ENCODE measurements around the gene SYTL2.
"Not testable (repeated sequence)": the region's sequence is repeated elsewhere in the genome, so short reads cannot be mapped to it uniquely, and the experiment has no call there.

Gene SYTL2

DNA sequence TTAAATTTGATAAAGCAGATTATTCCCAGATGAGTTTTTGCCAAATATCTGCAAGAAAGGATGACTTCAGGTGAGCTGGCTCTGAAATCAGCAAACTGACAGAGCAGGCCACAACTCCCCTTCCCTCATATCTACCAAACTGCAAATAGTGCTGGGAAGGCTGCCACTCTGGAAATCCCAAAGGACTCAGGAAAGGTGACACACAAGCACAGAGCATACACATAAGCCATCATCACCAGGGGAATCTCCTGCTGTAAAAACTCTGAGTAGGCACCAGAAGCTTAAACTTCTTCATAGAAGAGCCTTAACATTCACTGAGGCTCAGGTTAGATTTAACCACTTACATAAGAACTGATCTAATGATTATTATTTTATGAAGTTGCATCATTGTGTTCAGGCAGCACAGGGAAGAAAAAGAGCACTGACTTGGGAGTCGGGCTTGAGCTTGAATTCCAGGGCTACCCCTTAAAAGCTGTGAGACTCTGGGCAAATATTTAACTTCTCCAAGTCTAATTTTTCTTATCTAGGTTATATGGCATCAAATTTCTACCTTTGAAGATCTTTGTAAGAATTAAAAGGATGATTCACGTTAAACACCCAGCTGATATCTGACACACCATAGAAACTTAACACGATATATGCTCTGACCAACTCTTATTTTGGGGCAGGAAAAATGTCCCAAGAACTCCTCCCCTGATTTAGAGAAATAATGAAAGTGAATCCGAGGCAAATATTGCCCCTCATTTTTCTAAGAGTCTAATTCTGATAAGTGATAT lies 15.0 kb downstream of the SYTL2 start:
- DNase-seq (ENCODE audit: low spot score), result no peak

DNA sequence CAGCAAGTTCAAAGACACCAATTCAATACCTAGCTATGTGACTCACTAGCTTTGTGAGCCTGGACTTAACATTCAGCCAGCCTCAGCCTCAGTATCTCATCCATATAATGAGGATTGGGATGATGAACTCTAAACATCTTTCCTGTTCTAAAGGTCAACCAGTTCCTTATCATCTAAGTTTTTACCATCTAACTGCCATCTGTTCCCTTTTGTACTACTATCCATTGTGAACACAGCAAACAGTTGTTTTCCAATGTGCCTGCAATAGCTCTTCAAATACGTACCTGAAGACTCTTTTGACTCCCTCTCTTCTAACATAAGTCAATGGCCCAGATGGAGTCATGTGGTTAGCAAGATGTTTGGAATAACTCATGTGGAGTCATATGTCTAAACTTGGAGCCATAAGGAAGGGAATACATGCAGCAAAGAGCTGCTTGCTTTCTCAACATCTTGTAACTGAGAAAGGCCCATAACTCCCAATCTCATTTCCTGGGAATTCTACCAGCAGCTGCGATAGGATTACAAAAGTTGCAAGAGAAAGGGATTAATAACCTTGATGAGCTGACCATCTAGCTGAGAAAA lies 19.4 kb downstream of the SYTL2 start:
- no peak for DNase-seq (ENCODE audit: low spot score)

DNA sequence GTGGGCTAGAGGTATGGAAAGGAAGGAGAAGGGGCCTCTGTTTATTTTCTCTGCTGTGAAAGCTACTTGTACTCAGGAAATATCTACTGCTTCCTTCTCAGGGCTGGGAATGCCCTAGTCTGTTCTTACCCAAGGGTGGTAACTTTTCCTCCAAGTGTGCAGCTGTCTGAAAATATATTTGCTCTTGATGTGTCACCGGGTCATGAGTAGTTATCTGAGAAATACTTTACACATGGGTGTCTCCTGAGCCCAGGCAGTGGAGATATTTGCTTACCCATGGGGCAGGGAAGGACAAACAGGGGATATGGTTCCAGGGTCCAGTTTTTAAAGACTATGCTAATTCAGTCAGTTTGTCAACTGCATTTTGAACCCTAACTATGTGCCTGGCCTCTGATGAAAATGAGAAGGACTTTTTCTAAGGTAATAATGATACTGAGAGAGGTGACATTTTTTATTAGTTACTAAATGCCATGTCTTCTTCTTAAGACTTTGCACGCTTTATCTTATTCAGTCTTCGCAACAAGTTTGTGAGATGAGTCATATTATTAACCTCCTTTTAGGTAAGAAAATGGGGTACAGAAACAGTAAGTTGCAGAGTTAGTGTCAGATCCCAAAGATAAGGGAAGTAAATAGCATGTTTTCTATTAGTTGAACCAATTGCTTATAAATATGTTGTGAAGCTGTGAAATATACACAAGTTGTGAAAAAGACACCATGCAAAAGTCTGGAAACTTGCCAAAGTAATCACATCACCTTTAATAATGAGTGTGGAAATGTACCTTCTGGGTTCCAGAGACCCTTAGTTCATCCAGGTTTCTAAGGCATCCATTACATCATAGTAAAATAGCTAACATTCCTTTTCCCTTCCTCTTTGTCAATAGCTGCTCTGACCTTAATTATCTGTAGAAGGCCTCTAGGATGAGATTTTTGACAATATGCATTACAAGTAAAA lies 22.9 kb downstream of the SYTL2 start:
- DNase-seq (ENCODE audit: low spot score), result no peak

DNA sequence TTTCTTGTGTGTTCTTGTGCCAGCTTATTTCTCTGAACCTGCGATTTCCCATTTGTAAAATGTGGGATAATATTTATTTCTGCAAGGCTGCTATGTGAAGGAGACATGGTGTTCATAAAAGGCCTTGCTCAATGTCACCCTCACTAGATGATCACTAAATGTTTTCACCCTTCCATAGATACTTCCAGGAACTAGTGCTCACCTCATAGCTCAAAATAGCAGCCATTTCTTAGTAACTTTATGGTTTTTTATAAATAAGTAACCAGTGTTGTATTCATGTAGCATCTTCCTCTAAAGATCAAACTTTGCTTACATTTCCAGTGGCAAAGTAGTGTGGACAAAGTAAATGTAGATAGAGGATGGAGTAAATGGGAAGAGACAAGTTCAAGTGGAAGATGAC lies 23.8 kb downstream of the SYTL2 start:
- DNase-seq (ENCODE audit: low spot score), result no peak

DNA sequence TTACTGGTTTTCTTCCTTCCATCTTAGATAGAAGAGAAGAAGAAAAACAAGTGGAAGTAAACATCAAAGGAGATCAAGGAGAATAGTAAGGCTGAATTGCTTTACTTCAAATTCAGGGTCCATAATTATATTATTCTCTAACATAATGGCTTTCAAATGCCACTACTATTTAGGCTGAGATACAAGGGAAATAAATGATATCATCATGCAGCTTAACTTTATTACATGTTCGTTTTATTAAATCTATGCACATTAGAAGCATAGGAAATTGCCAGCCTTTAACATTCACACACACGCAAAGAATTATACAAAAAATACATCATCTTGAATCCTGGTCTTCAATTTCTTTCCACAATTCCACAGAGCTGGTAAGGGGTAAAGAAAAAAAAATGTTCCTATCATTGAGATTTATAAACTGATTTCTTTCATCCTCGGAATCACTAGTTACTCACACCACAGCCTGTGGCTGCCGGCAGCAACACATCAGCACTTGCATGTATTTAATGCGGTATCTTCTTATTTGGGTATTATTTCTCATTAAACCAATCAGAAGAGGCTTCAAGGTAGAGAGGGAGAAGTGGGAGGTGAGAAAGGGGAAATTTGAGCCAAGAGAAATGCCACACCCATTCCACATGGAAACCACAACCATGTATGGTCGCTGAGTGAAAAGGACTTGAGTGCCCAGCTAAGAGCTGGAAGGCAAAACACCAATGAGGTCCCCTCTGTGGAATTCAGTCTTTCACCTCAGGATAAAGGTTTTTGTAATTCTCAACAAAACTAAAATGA lies 26.3 kb downstream of the SYTL2 start:
- DNase-seq (ENCODE audit: low spot score), result no peak

DNA sequence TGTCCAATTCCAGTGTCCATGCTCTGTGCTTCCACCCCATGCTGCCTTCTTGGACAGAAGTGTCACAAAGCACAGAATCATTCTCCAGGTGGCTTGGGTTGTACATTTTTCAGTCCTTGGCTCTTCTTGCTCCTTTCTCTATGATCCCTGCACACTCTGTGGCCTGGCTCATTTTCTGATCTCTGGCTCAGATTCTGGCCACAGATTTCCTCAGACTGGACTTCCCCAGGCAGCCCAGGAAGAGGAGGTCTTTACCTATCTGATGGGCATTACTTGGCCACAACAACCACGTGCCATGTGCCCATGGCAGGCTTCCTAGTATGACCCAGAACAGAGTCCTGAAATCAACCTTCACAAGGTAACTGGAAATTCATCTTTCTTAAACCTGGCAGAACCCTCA lies 27.2 kb downstream of the SYTL2 start:
- no peak for DNase-seq (ENCODE audit: low spot score)

DNA sequence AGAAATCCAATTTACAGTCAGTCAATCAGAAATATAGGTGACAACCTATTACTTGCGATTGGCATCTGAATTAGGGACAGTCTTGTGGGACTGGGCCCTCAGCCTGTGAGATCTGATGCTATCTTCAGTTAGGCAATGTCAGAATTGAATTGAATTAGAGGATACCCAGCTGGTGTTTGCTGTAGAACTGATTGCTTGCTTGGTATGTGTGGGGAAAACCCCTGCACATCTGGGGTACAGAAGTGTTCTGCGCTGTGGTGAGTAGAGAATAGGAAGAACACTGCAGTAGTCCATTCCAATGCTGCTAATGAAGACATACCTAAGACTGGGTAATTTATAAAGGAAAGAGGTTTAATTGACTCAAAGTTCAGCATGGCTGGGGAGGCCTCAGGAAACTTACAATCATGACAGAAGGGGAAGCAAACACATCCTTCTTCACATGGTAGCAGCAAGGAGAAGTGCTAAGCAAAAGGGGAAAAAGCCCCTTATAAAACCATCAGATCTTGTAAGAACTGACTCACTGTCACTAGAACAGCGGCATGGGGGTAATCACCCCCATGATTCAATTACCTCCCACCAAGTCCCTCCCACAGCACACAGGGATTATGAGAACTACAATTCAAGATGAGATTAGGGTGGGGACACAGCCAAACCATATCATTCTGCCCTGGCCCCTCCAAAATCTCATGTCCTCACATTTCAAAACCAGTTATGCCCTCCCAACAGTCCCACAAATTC lies 30.0 kb downstream of the SYTL2 start:
- not testable (repeated sequence) for DNase-seq (ENCODE audit: low spot score)

DNA sequence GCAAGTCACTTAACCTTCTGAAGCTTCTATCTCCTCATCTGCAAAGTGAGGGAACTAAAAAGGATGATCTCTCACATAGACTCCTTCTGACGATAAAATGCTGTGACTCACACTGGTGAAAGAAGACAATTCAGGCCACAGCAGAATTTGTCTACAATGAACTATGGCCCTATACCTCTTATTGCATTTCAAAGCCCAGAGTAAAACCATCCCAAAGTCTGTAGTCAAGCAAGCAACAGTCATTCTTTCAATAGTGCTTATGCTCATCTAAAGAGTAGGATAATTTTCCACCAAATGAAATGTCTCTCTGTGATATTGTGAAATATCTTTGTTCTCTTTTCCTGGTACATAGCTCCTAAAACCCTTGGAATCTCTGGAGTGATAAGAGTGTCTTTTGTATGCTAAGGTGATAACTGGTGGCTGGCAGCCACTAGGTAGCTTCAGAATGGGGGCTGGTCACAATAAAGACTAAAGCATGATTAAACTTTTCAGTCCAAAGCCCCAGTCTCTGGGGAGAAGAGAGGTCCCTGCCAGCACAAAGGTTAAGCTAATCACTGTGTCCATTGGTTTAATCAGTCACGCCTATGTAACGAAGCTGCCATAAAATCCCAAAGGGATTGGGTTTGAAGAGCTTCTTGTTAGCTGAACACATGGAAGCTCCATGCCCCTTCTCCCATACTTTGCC lies 30.8 kb downstream of the SYTL2 start:
- DNase-seq (ENCODE audit: low spot score), result no peak

DNA sequence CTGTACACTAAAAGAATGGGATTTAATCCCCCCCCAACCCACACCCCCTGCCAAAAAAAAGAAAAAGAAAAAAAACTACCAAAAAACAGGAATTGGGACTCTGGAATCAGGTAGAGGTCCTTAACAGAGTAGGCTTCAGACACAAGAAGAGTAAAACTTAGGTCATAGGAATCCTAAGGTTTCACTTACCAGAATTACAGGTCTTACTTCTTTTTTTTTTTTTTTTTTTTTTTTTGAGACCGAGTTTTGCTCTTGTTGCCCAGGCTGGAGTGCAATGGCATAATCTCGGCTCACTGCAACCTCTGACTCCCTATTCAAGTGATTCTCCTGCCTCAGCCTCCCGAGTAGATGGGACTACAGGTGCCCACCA lies 33.4 kb downstream of the SYTL2 start:
- not testable (repeated sequence) for DNase-seq (ENCODE audit: low spot score)

DNA sequence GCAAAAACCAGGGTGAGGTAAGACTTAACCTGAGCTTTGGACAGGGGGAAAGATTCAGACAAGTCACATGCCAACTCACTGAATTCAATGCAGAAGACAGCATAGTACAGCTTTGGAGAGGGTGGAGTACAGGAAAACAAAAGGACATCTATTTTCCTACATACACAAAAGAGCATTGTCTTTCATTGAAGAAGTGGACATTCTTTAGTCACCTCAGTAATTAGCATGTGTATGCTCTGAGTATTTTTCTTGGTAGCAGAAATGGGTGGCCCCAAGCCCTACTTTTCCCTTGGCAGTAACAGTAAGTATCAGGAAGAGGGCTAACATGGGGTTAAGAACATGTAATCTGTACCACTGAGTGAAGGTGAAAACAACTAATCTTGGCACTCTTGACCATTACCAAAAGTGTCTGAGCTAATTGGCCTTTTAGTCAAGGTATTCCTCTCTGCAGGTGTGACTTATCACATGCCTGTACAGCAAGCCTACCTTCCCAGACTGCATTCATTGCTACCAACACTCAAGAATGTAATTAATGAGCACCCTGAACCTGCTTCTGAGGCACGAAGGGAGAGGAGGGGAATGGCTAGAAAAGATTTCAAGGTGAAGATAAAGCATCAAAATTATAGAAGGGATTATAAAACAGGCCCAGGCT lies 33.9 kb downstream of the SYTL2 start:
- DNase-seq (ENCODE audit: low spot score), result peak; percentile 95

DNA sequence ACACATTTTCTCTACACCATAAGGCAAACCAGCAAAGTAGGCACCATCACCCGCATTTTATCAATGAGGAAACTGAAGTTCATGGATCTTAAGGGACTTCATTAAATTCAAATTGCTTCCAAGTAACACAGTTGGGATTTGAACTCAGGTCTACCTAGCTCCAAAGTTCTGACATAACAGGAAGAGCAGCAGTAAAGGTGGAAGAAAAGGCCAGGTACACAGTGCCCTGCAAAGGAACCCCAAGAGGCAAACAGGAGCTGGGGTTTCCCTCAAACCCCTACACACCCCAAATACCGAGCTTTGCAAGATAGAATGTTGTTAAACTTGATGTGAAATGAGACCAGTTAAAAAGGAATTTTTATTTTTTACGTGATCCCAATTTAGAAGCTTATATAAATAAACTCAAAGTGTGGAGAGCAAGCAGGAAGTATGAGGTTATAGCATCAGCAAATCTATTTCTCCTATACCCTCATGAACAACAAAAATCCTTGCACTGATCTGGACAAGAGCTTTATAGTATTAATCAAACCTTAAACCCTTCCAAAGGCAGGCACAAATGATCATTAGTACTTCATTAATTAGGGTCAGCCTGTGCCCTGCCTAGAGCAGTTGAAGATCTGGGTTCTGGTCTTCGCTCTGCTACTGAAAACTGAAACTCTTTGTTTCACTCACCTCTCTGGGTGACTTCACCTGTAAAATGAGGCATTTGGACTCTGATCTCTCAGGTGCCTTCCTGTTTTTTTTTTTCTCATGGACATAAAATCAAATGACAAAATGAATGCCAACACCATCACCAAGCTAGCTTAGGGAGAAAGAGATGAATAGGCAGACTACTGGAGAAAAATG lies 36.5 kb downstream of the SYTL2 start:
- DNase-seq (ENCODE audit: low spot score), result no peak

DNA sequence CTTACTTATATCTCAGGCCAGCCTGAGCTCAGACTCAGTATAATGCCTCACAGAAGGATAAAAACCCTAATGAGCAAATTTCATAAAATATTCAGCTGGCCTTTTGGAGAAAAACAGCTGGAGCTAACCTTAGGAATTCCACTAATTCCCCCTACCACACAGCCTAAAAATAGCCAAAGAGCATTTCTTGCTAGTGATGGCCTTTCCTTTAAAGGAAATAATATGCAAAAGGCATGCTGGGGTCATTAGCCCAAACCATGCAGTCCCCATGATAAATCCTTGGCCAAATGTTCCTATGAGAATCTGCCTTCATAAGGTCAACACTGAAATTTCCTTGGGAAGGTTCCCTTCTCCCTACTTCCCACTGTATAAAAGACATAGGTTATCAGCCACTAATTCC lies 38.2 kb downstream of the SYTL2 start:
- no peak for DNase-seq (ENCODE audit: low spot score)

DNA sequence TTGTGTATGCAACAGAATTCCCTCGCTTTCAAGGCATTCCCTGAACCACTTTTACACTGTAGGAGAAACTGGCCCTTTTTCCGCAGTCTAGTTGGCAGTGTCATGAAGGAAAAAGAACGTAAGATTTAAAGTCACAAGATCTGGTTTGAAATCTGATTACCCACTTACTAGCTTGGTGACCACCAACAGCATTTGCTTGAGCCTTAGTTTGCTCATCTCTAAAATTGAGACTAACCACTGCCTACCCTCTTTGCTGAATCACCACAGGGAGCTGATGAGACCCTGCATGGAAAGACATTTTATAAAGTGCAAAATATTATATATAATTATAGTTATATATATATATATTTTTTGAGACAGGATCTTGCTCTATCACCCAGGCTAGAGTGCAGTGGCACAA lies 39.4 kb downstream of the SYTL2 start:
- DNase-seq (ENCODE audit: low spot score), result no peak

DNA sequence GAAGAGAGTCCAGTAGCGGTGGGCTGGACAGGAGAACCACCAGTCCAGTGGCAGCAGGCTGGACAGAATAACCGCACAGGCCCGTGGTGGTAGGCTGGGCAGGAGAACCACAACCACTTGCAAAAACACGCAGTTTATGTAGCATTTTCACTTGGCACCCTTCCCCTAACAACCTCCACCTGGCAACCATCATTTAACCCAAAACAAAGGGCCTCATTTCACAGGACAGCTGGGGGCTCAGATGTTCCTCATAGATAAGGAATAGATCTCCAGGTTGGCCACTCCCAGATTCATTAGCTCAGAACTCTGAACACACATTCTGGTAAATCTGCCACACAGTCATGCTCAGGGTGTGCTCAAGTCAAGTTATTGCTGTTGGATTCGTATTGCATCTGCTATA lies 41.2 kb downstream of the SYTL2 start:
- no peak for DNase-seq (ENCODE audit: low spot score)

DNA sequence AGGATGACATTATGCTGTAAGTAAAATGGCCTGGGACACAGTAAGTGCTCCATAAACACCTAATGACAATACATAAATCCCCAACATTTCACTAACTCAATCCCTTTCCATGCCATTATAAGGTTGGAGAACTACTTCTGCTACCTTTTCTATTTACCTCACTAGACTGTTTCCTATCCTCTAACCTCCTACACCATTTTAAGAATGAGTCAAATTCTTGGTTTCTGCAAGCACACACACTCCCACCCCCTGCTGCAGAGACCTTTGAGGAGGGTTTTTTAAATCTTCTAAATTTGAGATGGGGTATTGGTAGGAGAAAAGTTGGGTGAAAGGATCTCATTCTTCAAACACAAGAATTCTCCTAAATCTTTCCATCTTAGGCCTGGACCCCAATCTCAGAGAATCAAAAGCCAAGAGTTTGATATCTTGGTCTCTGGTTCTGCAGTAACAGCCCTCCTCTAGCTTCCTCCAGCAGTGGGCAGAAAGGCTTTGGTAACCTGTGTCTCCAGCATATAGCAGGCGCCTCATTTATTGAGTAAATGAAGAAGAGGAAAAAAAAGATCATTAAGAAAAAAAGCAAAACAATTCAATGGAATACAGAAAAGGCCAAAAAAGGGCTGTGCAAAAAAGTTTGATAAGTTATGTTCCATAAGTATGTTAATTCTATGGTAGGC lies 42.3 kb downstream of the SYTL2 start:
- DNase-seq (ENCODE audit: low spot score), result no peak

DNA sequence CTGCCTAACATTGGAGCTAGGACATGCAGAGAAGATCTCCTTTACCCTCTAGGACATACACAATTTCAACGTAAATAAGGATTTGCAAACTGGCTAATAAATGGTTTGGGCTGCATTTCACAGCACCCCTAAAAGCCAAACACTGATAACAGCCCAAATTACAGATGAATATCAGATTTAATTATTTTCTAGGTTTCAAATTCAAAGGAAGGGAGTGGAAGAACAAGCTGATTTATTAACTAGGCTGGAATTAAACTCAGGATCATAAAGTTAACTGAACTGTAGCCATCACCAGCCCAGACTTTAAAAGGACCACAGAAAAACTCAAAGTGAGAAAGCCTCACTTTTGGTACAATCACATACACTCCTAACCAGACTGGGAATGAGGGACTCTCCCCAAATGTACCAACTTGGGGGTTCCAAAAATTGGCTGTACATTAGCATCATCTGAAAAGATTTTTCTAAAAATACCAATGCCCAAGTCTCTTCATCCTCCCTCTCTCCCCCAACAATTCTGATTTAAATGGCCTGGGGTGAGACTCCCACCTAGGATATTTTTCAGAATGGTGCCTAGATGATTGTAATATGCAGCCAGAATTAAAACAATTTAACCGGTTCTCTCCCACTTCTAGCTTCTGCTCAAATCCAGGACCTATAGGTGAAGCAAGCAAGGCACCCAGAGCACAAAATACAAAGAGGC lies 43.5 kb downstream of the SYTL2 start:
- no peak for DNase-seq (ENCODE audit: low spot score)

DNA sequence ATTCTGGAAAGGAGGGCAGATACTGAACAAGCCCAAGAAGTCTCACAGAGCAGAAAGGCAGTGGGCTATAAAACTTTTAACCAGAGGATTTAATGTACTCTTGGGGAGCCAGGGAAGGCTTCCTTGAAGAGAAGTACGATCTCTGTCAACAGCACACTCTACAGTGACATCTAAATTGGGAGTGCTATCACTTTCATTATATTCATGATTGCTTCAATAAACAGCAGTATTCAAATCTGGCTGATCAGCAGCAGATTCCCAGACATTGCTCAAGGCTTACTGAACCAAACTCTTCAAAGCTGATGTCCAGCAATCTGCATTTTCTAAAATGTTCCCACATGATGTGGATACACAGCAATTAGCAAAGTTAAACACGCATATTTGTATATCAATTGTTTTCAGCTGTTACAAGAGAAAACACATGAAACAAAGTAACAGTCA lies 44.2 kb downstream of the SYTL2 start:
- DNase-seq (ENCODE audit: low spot score), result no peak

DNA sequence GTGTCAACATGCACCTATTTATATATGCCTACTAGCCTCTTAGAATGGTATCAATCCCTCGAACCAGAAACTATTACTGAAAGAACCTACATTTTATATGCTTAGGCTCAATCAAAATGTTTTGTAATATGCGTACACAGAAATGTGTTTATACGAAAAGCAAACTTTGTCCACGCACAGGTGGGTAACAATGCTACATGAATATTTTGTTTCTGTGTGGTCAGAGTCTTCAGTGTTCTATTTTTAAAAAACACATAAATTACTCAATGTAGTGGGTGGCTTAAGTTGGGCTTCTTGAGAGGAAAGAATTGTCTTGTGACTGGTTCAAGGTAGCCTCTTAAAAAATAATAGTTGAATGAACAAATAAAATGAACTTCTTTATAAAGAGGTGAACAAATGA lies 46.1 kb downstream of the SYTL2 start:
- no peak for DNase-seq (ENCODE audit: low spot score)
